SW 1271 (cell line): ENCODE data around the gene FAM25G.
A peak's percentile ranks its signal among the peaks of the same experiment; 100 is the strongest.

Experiments used
- DNase-seq, 2 experiments: peaks; one replicate each; lab custom pipeline; 2025; lab: John Stamatoyannopoulos, UW

FAM25G gene

DNA sequence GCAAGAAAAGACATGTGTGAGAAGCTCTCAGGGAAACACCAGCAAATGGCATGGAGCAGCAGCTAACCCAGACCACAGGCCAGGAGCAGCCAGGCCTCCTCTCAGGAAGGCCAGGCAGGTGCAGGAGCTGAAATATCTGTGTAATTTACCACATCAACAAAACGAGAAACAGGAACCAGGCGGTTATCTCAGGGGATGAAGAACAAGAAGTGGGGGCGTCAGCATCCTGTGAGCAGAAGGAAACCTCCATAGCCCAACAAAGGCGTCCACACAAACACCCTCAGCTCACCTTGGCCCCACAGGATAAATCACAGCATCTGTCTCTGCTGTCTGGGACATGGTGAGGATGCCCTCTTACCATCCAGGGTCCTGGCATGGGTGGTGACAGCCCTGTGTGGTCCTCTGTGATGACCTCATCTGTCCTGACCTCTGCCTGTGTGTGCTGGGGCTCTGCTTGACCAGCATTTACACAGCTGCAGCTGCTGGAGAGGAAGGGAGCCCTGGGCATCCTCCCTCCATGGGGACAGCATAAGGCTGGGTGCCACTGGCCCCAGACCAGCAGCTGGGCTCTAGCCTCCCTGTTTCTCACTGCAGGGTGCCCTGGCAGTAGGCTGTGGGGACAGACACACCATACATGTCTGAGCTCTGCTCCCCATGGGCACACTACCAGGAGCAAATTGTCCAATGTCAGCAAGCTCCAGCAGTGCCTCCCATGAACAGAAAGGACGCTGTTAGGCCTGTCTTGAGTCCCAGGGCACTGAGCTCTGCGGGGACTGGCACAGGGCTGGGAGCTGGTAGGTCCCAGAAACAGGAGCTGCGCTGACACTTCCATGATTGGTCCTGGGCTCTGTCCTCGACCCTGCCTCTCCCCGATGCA lies 42.2 kb downstream of the FAM25G start:
- no peak for DNase-seq

DNA sequence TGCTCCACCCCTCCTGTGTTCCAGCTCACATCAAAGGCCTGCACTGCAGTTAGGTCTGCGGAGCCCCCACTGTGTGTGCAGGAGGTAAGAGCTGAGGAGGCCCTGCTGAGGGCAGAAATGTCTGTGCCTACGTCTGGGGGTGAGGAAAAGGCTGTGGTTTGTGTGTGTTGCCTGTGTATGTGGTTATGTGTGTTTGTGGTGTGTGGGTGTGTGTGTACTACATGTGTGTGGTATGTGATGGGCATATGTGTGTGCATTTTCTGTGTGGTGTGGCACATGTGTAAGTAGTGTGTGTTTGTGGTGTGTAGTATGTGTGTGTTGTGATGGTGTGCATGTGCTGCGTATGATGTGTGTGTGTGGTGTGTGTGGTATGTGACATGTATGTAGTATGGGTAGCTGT lies 43.8 kb downstream of the FAM25G start:
- no peak for DNase-seq

DNA sequence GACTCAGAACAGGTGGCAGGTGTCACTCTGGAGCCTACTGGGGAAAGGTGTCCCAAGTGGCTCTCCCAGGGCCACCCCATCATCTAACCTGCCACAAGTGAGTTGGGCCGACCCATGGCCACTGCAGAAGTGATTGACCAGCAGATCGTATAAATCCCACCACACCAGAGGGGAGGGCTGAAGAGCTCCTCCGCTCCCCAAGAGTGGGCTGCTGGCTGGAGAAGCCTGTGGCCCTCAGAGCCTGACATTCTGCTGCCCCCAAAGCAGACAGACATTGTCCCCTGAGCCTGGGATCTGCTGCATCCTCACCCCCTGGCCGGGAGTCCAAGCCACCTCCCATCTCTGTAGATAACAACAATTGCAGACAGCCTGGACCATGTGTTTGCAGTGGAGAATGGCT lies 44.3 kb downstream of the FAM25G start:
- no peak for DNase-seq

DNA sequence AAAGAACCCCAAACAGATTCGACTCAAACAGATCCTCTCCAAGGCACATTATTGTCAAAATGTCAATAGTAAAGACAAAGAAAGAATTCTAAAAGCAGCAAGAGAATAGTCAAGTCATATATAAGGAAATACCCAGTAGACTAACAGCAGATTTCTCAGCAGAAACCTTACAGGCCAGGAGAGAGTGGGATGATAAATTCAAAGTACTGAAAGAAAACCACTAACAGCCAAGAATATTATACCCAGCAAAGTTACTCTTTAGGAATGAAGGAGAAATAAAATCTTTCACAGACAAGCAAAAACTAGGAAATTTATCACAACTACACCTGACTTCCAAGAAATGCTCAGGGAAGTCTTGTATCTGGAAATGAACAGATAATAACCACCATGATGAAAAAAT lies 45.8 kb downstream of the FAM25G start:
- DNase-seq = no peak

DNA sequence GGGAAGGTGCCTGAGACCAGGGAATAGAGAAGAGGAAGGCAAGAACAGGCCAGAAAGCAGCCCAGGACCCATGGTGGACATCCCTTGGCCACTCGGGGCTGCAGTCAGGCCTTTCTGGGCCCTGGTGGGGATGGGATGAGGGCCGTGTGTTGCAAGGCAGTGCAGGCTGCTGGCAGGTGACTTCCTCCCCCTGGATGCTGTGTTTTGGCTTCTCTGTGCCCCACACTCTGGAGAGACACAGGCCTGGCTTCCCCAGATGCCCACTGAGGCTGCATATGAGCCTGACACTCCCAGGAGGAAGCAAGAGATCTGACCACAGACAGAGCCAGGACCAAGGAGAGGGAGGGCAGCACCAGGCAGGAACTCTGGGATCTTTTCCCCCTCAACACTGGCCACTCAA lies 47.5 kb downstream of the FAM25G start:
- no peak for DNase-seq

DNA sequence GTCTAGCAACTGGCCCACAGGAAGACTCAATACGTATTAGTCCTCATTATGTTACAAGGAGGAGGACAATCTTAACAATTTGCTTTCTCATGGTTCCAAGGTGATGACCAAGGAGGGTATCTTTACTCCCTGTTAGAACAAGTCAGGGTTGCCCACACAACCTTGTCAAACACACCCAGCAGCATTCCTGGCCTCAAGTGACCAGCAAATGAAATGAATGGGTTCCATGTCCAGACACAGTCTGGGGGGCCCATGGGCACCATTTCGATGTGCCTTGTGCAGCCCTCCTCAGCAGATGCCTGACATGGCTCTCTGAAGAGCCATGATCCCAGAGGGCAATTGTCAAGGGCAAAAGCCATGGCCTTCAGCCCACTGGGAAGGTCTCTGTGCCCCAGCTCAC lies 48.4 kb downstream of the FAM25G start:
- no peak for DNase-seq

DNA sequence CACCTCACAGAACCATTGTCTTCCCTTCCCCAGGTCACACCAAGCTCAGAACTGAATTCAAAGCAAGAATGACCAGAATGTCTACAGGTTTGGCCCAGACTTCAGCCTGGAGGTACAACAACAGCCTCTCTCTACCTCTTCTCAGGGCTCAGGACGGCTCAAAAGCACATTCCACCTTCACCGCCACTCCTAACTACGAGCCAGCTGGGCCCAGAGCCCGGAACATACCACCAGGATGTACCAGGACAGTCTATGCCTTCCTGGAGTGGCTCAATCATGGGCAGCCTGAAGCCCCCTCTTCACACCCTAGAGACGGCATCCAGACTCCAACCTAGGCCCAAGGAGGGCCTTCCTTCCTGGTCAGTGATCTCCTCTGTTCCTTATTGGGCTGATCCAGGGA lies 49.1 kb downstream of the FAM25G start:
- no peak for DNase-seq

DNA sequence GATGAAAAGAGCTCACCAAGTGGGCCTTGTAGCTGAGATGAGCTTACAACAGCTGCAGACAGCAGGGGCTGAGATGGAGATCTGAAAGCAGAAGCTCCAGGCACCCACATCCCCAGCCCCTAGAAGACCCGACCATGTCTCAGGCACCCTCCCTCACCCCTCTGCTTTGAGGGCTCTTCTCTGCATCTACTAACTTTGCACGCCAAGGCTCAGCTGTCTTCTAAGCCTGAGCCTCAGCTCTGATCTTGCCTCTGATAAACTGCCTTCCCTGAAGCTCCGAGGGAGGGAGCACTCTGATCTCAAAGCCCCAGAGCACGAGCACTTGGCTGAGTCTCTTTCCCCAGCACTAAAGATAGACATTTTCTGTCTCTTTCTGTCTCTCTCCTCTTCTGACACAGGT lies 49.6 kb downstream of the FAM25G start:
- DNase-seq = no peak

DNA sequence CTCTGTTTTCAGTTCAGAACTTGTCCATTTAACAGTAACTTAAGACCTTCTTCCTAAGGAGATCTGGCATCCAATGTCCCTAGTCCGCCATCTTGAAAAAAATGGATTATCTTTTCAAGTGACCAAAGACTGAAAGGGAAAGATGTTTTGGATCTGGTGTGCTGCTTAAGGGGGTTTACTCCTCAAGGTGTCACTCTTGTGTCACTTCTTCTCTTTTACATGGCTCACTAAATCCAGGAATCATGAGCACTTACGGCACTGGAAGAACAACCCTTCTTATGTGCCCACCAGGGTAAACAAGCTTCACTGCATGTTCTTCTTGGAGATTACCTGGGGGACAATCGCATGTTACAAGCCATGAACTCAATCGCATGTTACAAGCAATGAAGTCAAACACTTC lies 51.3 kb downstream of the FAM25G start:
- no peak for DNase-seq

DNA sequence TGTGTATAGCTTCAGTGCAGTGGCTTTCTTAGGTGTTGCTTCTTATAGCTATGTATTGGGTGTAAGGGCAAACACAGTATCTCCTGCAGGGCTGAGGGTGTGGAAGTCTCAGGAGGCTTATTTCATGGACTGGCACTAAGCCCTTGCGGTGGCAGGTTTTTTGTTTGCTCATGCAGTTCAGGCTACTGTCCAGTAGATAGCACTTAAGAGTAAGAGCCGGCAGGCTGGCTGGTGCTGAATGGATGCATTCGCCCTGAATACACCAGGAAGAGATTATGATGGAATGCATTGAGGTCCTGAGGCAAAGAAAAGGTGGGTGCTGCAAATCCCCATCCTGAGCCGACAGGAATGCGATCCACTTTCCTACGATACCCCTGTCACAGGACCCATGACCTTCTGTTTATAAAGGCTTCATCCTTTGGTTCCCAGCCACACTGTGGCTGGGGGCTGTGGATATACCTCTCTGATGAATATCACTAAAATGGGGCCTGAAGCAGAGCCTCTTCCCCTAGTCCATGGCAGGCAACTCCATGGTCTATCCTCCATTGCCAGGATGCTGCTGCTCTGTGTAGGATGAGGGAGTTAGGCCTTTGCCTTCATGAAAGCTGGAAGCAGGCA lies 52.5 kb downstream of the FAM25G start:
- DNase-seq = peak in 1 of 2 experiments; percentile 13
